HepG2 (cell line): Measurements from ENCODE around the gene OARD1. TPM values are rescaled to one million over a fixed set of nuclear protein-coding genes. Genes with fewer than 3 reads are reported as not detected.

Experiments
- AKNA ChIP-seq: sonication (generic); formaldehyde crosslinking; IDR thresholded peaks from 2 replicates; pipeline ENCODE4 v1.4.0; 2020; ENCODE audit warnings: missing genetic modification reagents, borderline replicate concordance
- ATF6 ChIP-seq: sonication (generic); formaldehyde crosslinking; conservative IDR thresholded peaks from 2 replicates; pipeline ENCODE4 v1.4.0; 2020; ENCODE audit warnings: missing genetic modification reagents
- BCLAF1 ChIP-seq: fragments of 450-650 bp; IDR thresholded peaks from 2 replicates; pipeline ENCODE4 v1.6.1; 2017; ENCODE audit warnings: mild to moderate bottlenecking
- HNF1A ChIP-seq, 2 experiments: sonication (generic) in 1 of 2; formaldehyde crosslinking in 1 of 2; IDR thresholded peaks; 2 replicates each; pipeline versions ENCODE4 v1.4.0 to v1.6.1; 2016 to 2020; ENCODE audit warnings: borderline replicate concordance in 1 of 2, low read depth in 1 of 2, mild to moderate bottlenecking in 1 of 2, missing genetic modification reagents in 1 of 2
- HNRNPL ChIP-seq: fragments of 200-400 bp; formaldehyde crosslinking; IDR thresholded peaks from 2 replicates; pipeline ENCODE4 v1.6.1; 2017; ENCODE audit warnings: mild to moderate bottlenecking, low read depth, low read length
- HNRNPUL1 ChIP-seq: fragments of 200-400 bp; formaldehyde crosslinking; IDR thresholded peaks from 2 replicates; pipeline ENCODE4 v1.6.1; 2017; ENCODE audit warnings: low read depth, mild to moderate bottlenecking, low read length, moderate library complexity
- ISX ChIP-seq: sonication (generic); formaldehyde crosslinking; conservative IDR thresholded peaks from 2 replicates; pipeline ENCODE4 v1.5.0; 2020; ENCODE audit warnings: missing genetic modification reagents
- MIER3 ChIP-seq: IDR thresholded peaks from 2 replicates; pipeline ENCODE4 v1.6.1; 2016; ENCODE audit warnings: missing compliant biosample characterization, borderline replicate concordance
- SETDB1 ChIP-seq: sonication (generic); formaldehyde crosslinking; IDR thresholded peaks from 2 replicates; pipeline ENCODE4 v1.5.1; 2020; ENCODE audit warnings: missing genetic modification reagents, mild to moderate bottlenecking, borderline replicate concordance
- ZBTB7B ChIP-seq: sonication (generic); formaldehyde crosslinking; IDR thresholded peaks from 2 replicates; pipeline ENCODE4 v1.4.0; 2020; ENCODE audit warnings: missing genetic modification reagents
- ZNF160 ChIP-seq: sonication (generic); formaldehyde crosslinking; IDR thresholded peaks from 2 replicates; pipeline ENCODE4 v1.8.0; 2022; ENCODE audit warnings: mild to moderate bottlenecking, inconsistent platforms, missing genetic modification reagents
- ZNF234 ChIP-seq: sonication (generic); formaldehyde crosslinking; conservative IDR thresholded peaks from 2 replicates; pipeline ENCODE4 v1.5.1; 2020; ENCODE audit warnings: mild to moderate bottlenecking, missing genetic modification reagents
- ZNF263 ChIP-seq: sonication (generic); formaldehyde crosslinking; IDR thresholded peaks from 2 replicates; pipeline ENCODE4 v1.4.0; 2020; ENCODE audit warnings: missing genetic modification reagents
- ZNF768 ChIP-seq: sonication (generic); formaldehyde crosslinking; IDR thresholded peaks from 2 replicates; pipeline ENCODE4 v1.4.0; 2020; ENCODE audit warnings: missing genetic modification reagents
- ZNF816 ChIP-seq: sonication (generic); formaldehyde crosslinking; IDR thresholded peaks from 2 replicates; pipeline ENCODE4 v1.8.0; 2022; ENCODE audit warnings: missing genetic modification reagents, mild to moderate bottlenecking, borderline replicate concordance
- ZSCAN29 ChIP-seq: sonication (generic); formaldehyde crosslinking; conservative IDR thresholded peaks from 2 replicates; pipeline ENCODE4 v1.4.0; 2020; ENCODE audit warnings: mild to moderate bottlenecking, missing genetic modification reagents
- polyA plus RNA-seq, 8 experiments: library from polyadenylated mRNA; depleted of rRNA in 3 of 8; stranded (reverse) in 7 of 8; unstranded in 1 of 8; fragments of >200 nt; fragmentation: Illumina TruSeq in 4 of 8; extraction: Trizol in 4 of 8; gene quantifications; 2 replicates each; pipeline versions ENCODE4 v1.2.1 to v1.2.3, GENCODE V29; 2011 to 2016; ENCODE audit warnings: low read depth in 4 of 8, missing spikeins in 1 of 8, mixed read lengths in 1 of 8; ENCODE audit not compliant: insufficient read depth in 1 of 8
- total RNA-seq, 5 experiments: library from RNA; depleted of rRNA; stranded (reverse); fragments of >200 nt; fragmentation: Illumina TruSeq; extraction: Trizol; gene quantifications; 2 replicates each; pipeline ENCODE4 v1.2.3, GENCODE V29; 2016; ENCODE audit warnings: low read depth in 1 of 5

Gene OARD1
- total and polyA plus RNA-seq, 2 of the 13 experiments (the other 11 are each of a cell fraction or from before 2014, with no cell fraction given), result 18.4 to 49.0 TPM

- TF ChIP-seq AKNA, result no peak
- no peak for TF ChIP-seq HNRNPUL1
- no peak for TF ChIP-seq ZNF263 (CRISPR knock-in tag)
- no peak for TF ChIP-seq ZNF234 (CRISPR knock-in tag)
- TF ChIP-seq ZNF160 (CRISPR knock-in tag), result no peak
- TF ChIP-seq ZNF768 (CRISPR knock-in tag), result no peak
- peak; percentile 83 for TF ChIP-seq ZBTB7B (CRISPR knock-in tag)
- no peak for TF ChIP-seq HNRNPL
- no peak for TF ChIP-seq ZNF816 (CRISPR knock-in tag)
- TF ChIP-seq ISX (CRISPR knock-in tag), result no peak
- peak; percentile 56; the same call in 1 of the 2 replicates for TF ChIP-seq MIER3 (CRISPR knock-in tag)
- no peak for TF ChIP-seq SETDB1 (CRISPR knock-in tag)
- no peak for TF ChIP-seq ZSCAN29 (CRISPR knock-in tag)
- no peak for TF ChIP-seq HNF1A (IDR thresholded peaks at IDR 0.05; ENCODE audit: low read depth)
- no peak for TF ChIP-seq HNF1A (CRISPR knock-in tag; IDR thresholded peaks at IDR 0.05; ENCODE audit: borderline replicate concordance)
- no peak for TF ChIP-seq ATF6
- TF ChIP-seq BCLAF1, result no peak
Observed at GRCh38 chr6:41055149-41055548, 17.0 kb downstream of the OARD1 start (continued).
